GM18867 (cell line): ENCODE measurements around the gene VTI1B.
"Not testable (repeated sequence)": the region's sequence is repeated elsewhere in the genome, so short reads cannot be mapped to it uniquely, and the experiment has no call there.

ENCODE experiments used
- ATAC-seq: cut with Tn5 transposase; IDR thresholded peaks from one replicate; pipeline ENCODE4 v1.9.1; 2021; ENCODE audit warnings: mild to moderate bottlenecking, moderate library complexity; ENCODE audit not compliant: unreplicated experiment

VTI1B gene

GRCh38 chr14:67674480-67675218, at the start of gene VTI1B:
Gene VTI1B (minus strand): TSS chr14:67674632. CDS start chr14:67674489, 143 bp downstream.
- peak; percentile 91 for ATAC-seq

DNA sequence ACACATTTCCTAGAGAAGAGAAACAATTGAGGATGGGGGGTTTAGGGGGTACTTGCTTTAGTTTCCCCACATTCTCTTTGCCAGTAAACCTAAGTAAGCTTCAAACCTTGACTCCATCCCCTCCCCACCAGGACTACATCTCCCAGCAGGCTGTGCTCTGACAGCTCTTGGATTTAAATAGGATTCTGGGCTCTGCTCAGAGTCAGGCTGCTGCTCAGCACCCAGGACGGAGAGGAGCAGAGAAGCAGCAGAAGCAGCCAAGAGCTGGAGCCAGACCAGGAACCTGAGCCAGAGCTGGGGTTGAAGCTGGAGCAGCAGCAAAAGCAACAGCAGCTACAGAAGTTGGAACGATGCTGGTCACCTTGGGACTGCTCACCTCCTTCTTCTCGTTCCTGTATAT, 47.9 kb upstream of the VTI1B start:
- ATAC-seq: no peak

DNA sequence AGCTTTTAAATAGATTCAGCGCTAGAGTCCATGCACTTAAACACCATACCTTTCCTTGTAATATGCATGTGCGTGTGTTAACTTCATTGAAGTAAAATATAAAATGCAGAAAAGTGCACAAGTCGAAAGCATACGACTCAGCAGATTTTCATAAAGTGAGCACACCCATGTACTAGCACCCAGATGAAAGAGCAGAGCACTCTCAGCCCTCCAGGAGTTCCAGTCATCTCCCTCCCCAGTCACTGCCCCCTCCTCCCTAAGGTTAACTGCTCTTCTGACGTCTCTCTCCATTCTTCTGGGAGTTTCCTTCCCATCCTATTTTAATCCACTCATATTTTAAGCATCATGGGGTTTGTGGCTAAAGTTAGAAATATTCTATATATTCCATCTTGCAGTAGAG, 47.4 kb upstream of the VTI1B start:
- no peak for ATAC-seq

DNA sequence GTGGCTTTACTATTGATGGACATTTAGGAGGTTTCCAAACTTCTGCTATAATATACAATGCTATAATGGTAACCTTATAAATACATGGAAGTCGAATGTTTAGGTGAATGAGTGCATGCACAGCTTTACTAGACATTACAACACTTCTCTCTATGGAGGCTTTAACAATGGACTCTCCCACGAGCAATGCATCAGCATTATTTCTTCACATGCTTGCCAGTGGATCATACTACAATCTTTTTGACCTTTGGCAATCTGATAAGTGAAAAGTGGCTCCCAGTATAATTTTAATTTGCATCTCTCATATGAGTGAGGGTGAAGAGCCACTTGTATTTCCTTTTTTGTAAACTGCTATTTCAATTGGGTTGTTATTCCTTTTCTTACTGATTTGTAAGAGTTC, 45.4 kb upstream of the VTI1B start:
- no peak for ATAC-seq

GRCh38 chr14:67719385-67719784, 45.0 kb upstream of the VTI1B start:
- not testable (repeated sequence) for ATAC-seq

DNA sequence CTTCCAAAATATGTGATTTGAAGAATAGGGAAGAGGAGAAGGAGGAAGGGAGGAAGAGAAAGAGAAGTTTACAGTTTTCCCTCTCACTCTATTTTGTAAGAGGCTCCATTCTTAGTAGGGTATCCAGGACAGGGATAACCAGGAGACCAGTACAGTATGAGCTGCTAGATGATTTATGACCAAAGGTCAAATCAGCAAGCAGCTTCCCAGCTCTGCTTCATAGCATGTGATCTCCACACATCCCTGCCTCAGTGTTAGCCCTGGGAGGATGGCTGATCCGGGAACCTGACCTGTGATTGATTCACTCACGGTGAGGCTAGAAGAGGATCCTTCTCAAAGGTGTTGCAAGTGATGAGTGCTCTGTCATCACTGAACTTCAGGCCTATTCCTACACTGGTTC, 43.8 kb upstream of the VTI1B start:
- no peak for ATAC-seq

- no peak for ATAC-seq
These were observed 42.6 kb upstream of the VTI1B start for GRCh38 chr14:67717048-67717447.

DNA sequence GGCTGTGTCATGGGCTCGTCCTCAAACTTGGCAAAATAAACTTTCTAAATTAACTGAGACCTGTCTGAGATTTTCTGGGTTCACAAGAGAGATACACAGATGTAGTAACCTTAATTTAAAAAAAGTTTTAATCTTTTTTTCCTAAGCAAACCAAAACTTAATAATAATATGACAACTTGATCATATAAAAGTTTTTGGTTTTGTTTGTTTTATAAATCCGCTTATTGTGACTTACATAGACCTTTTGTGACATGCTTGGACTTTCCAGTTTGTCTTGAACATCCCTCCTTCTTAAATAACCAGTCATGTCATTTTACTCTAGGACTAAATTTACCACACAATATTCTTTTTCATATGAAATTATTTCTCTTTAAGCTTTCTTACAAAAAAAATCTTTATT, 35.8 kb upstream of the VTI1B start:
- no peak for ATAC-seq

DNA sequence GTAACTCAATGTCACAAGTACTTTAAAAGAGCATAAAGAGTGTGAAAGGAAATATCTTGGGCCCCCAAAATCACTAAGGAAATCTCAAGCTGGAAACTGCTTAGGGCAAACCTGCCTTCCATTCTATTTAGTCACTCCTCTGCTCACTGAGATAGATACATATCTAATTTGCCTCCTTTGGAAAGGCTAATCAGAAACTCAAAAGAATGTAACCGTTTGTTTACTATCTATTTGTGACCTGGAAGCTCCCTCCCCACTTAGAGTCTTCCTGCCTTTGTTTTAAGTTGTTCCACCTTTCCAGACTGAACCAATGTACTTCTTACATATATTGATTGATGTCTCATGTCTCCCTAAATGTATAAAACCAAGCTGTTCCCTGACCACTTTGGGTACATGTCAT, 35.4 kb upstream of the VTI1B start:
- not testable (repeated sequence) for ATAC-seq

GRCh38 chr14:67709346-67709745, 34.9 kb upstream of the VTI1B start:
- ATAC-seq: not testable (repeated sequence)

- ATAC-seq: no peak
These were observed 30.8 kb upstream of the VTI1B start for GRCh38 chr14:67705211-67705610.

DNA sequence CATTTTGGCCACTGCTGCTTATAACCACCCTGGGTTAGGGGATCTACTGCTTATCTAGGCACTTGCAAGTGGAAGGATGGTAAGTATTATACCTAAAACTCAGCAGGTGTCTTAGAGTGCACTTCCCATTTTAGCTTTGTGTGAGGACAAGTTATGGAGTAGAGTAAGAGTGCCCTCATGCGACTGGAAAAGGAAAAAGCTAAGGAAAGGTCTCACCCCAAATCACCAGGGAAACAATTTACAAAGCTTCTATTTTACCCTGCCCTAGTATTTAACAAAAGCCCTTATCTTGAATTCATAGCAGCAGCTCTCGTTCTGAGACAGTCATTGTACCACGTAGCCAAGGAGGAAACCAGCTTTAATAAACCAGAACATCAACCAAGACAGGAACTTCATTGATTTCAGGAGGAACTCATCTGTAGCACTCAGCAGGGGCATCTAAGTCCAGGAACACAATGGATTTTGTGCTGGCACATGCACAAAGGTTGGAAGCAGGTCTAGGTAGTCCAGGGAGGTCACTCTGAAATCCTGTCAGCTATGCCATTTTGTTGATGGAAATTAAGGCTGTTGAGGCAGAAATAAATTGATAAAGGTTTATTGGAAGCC, 30.2 kb upstream of the VTI1B start:
- peak; percentile 44 for ATAC-seq

DNA sequence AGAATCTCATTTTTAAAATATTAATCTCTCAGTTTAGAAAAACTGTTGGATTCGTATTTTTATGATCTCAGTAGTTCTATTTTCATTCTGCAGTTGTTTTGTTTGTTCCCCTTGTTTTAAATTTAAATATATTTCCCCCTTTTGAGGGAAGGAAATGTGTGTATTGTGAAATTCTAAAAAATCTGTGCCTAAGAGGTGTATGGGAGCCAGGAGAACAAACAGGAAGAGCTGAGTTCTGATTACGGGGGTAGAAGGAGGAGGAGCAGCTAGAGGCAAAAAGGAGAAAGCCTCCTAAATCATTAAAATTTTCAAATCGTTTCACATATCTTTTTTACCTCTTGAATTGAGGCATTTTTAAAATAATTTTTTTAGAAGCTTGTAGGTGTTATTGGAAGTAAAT, 29.6 kb upstream of the VTI1B start:
- no peak for ATAC-seq

- not testable (repeated sequence) for ATAC-seq
These were observed 27.1 kb upstream of the VTI1B start, which contains the start of gene RDH12 for GRCh38 chr14:67701492-67701891. Gene RDH12 (plus strand): TSS chr14:67701886. CDS start chr14:67722643, 20,757 bp downstream.

DNA sequence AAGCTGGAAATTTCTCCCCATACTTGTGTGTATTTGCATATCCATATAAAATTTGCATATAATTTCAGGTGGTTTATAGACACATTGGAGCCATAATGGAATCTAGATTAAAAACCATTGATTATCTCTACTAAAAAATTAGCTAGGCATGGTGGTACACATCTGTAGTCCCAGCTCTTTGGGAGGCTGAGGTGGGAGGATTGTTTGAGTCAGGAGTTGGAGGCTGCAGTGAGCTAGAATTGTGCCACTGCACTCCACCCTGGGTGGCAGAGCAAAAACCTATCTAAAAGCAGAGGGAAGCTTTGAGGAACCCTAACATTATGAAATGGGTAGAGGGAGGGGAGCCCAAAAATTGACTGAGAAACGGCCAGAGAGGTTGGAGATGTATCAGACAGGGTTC, 23.7 kb upstream of the VTI1B start:
- ATAC-seq: no peak

- ATAC-seq: no peak
These were observed 22.6 kb upstream of the VTI1B start for GRCh38 chr14:67697006-67697405.

DNA sequence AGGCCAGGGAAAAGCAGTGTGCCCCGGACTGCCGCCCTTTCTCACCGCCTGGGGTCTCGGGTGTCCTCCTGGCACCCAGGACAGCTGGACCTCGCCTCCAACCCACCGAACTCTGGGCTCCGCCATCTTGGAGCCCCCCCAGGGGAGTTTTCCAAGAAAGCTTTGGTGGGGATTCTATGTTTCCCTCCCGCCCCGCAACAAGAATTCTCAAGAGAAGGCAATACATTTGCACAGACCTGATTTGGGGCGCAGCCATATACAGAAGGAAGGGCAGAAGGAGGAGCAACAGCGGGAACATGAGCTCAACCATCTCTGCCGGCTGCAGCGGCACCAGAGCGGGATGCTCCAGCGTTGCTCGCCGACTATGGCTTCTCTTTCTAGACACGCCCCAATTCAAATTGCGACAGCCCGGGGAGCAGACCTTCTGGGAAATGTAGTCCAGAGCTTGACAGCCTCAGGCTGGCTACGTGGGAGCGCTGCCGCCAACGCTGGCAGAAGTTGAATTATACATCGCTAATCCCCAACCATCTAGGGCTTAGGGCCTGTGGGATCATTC, 21.0 kb upstream of the VTI1B start, which contains the start of gene RDH11:
Gene RDH11 (minus strand): TSS at position 371 of the 556 bp plus-strand sequence. CDS start 61 bp downstream, at position 310.
- ATAC-seq: peak; percentile 88

GRCh38 chr14:67694791-67695393, 20.5 kb upstream of the VTI1B start:
- ATAC-seq: peak; percentile 87

DNA sequence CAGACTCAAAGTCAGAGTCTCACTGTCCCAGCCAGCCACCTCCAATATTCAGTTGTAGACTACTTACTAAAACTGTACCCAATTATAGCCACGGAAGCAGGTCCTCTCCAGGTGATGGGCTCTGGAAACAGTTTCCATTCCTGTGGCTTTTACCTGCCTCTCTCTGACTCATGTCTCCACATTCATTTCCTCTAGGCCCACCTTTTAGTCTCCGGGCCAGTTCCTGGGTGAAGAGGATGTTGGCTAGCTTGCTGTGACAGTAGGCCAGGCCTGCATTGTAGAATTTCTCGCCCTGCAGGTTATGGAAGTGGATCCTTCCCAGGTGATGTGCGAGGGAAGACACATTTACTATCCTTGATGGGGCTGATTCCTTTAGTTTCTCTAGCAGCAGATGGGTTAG, 15.6 kb upstream of the VTI1B start:
- no peak for ATAC-seq

DNA sequence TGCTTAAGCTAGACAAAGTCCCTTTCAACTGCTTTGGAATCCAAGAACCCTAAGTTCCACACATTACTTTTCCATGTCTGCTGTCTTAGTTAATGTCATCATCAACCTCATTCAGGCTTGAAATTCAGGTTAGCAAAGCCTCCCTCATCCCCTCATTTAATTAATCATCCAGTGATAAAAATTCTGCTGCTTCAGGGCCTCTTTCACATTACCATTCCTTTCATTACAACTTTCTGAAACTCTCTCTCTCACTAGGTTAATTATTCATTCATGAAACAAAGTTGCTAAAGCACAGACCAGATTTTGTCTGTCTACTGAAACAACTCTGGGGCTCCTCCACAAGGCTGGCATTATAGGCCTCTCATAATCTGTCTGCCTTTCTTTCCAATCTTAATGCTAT, 9.4 kb upstream of the VTI1B start:
- no peak for ATAC-seq

DNA sequence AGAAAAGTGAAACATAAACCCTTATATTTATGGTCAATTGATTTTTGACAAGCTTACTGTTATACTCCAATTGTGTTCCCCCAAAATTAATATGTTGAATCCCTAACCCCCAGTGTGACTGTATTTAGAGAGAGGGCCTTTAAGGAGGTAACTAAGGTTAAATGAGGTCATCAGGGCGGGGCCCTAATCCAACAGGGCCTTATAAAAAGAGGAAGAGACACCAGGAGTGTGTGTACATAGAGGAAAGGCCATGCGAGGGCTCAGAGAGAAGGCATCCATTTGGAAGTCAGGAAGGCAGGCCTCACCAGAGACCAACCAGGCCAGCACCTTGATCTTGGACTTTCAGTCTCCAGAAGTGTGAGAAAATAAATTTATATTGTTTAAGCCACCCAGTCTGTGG, 6.5 kb upstream of the VTI1B start:
- ATAC-seq: no peak
